GM18861 (cell line): ENCODE data around the gene OCIAD2.
"Not testable (repeated sequence)": the region's sequence is repeated elsewhere in the genome, so short reads cannot be mapped to it uniquely, and the experiment has no call there.

Source experiments
- ATAC-seq: cut with Tn5 transposase; IDR thresholded peaks from one replicate; pipeline ENCODE4 v1.9.1; 2021; ENCODE audit not compliant: unreplicated experiment

Gene OCIAD2, protein sequence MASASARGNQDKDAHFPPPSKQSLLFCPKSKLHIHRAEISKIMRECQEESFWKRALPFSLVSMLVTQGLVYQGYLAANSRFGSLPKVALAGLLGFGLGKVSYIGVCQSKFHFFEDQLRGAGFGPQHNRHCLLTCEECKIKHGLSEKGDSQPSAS

DNA sequence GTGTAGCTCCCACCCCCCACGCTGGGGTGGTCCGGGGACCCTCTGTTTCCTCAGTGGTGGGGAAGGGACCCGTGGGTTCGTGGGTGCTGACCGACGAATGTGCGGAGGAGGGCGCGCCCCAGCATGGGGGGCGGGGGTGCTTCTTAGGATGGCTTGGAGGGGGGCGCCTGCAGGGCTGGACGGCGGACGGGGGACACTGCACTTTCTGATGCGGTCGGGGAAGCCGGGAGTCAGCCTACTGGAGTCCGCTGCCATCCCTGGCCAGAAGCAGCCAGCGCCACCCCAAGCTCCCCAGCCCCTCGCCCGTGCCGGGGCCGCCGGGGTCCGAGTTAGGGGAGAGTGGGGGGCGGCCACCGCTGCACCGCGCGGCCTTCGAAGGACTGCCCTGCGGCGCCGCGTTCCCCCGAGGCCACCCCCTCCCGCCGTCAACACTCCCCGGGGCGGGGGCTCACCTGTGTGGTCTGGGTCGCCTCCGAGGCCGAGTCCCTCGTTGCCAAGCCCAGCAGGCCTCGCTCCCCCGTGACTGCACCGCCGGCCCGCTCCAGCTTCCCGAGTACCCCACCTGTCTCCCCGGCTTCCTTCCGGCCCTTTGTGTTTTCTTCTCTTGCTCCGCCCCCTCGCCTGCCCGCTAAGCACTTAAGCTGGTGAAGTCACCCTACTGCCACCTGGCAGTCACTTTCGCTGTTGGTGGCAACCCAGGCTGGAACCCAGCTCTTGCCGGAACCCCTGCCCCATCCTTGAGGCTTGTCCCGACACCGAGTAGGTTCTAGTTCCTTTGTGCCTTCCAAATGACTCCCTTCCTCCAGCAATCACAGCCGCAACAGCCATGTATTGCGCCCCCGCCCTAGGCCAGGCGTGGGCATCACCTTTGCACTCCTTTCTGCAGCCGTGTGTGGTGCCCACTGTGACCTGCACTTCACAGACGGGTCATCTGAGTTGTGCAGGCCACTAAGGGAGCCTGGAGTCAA lies at the start of gene OCIAD2:
TSS of gene OCIAD2 (minus strand) at position 569 of the 968 bp plus-strand sequence. CDS start 2,225 bp downstream, outside the sequence.
- peak; percentile 92 for ATAC-seq

- no peak for ATAC-seq
These were observed 47.7 kb upstream of the OCIAD2 start for GRCh38 chr4:48954314-48954713.

DNA sequence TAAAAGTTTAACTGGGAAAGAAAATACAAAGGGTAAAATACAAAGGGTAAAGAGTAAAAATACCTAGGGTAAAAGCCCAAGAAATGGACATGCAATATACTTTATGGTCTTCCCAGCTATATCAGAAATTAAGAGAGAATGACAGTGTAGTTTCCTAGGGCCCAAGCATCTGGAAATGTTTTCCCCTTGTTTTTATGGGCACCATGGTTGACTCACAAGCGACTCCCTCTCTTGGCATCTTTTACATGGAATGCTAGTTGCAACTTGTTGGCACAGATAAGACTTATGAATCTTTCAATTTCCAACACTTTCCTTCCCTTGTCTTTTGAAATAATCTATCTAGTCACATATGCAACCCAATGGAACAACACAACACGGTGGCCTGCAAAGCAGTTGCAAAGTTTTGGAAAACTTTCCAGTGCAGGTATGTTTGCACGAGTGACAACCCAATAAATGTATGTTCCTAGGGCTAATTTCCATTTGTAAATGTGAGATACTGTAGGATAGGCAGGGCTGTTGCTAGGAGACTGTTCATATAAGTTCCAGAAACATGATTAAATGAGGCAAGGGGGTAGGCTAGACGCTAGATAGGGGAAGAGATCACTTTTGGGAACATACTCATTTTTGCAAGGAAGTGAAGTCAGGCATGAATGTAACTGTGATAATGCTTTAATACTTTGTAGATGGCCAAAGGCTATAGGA lies 43.1 kb upstream of the OCIAD2 start:
- no peak for ATAC-seq

DNA sequence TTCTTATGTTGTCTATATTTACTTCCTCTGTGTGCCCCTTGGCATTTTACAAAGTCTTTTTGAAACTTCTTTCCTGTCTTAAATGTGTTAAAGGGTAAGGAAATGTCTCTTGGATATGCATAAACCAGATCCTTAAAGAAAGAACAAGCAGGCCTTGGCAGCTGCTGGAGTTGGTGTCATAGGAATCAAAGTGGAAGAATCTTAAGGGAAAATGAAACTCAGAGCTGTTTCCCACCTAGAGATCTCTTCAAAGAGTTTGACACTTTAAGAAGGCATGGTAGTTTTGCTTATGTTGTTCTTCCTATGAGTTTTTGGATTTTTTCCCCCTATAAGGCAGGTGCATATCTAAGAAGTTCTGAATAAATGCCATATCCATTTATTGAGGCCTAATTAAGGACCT lies 42.5 kb upstream of the OCIAD2 start:
- ATAC-seq = no peak

GRCh38 chr4:48947731-48948130 lies 41.2 kb upstream of the OCIAD2 start:
- no peak for ATAC-seq

DNA sequence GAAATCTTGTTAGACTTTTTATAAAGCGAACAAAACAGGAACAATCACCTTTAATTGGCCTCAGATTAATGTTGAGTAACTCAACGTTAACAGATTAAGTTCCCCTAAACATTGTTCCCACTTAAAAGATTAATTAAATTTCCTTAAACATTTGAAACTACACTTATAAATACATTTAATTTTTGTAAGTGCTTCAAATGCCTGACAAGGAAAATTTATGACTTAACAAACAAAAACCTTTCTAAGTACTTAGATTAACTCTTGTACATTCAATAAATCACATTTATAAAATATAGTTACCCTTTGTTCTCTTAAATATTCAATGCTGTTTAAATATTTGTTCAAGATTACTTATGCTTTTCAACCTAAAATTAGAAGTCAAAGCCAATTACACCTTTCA lies 39.4 kb upstream of the OCIAD2 start:
- no peak for ATAC-seq

GRCh38 chr4:48944756-48945241 lies 38.2 kb upstream of the OCIAD2 start:
- ATAC-seq = no peak

DNA sequence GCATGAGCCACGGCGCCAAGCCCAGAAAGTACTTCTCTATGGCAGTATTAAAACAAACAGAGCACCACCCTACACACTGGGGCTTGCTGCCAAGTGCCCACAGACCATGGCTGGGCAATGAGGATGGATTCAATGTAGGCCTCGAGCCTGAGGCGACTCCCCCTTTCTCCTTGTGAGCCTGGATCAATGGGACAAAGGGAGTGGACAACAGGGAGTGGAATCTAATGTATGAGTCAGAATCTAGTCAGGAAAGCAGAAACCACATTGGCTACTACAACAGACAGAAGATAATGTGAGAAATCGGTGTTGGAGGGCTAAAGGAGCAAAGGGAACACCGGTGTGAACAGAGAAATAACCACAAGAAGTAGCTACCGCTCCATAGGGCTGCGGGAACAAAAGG lies 37.7 kb upstream of the OCIAD2 start:
- ATAC-seq = no peak

DNA sequence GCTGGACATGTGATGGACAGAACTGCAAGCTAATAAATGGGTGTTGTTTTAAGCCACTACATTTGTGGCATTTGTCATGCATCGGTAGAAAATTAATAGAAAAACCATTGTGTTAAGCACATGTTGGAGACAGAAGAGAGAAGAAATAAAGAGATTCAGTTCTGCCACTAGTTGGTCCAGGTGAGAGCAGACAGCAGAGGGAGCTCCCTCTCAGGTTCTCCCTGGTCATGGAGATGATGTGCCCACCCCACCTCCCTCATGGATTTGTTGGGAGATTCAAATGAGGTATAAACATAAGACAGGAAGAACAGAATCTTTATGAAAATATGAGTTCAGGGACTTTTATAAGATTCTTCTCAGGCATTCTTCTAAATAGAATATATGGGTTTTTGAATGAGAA lies 36.8 kb upstream of the OCIAD2 start:
- ATAC-seq = no peak

- no peak for ATAC-seq
These were observed 33.2 kb upstream of the OCIAD2 start for GRCh38 chr4:48939785-48940184.

- no peak for ATAC-seq
These were observed 32.3 kb upstream of the OCIAD2 start for GRCh38 chr4:48938831-48939230.

- no peak for ATAC-seq
These were observed 30.5 kb upstream of the OCIAD2 start for GRCh38 chr4:48937033-48937432.

- ATAC-seq = no peak
These were observed 24.9 kb upstream of the OCIAD2 start for GRCh38 chr4:48931459-48931858.

DNA sequence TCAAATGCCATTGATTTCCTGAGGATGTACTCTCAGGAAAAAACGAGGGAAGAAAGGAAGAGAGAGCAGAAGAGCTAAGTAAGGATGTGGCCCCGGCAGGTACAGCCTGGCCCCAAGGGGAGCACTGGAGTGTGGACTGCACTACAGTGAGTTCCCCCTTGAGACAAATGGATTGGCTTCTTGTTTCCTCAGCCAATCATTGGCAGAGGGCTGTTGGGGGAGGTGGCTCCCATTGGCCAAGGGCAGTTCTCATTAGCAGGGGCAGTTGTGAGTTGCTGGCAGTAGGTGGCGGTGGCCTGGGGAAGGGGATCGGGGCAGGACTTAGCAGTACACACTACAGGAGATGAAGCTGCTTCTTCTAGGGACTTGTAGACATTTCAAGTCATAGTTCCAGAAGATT lies 24.1 kb upstream of the OCIAD2 start:
- ATAC-seq = no peak

- no peak for ATAC-seq
These were observed 17.8 kb upstream of the OCIAD2 start for GRCh38 chr4:48924416-48924815.

GRCh38 chr4:48923065-48923464 lies 16.5 kb upstream of the OCIAD2 start:
- not testable (repeated sequence) for ATAC-seq

GRCh38 chr4:48914311-48914710 lies 7.7 kb upstream of the OCIAD2 start:
- ATAC-seq = no peak

DNA sequence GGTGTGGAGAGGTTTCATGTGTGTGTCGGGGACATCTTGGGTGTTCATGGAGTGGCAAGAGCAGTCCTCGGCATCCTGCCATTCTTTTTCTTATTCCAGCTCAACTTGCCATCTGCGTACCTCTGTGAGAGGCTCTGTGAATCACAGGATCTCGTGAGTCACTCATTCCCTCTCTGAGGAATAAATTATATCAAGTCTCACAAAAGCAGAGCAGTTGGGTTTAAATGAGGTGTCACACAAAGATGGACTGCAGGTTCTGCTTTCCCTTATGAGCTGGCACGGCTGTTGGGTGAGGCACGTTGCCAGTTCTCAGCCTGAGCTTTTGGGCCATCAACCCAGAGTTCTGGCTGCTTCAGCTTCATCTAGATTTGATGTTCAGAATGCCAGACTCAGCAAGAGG lies 6.8 kb upstream of the OCIAD2 start:
- no peak for ATAC-seq

DNA sequence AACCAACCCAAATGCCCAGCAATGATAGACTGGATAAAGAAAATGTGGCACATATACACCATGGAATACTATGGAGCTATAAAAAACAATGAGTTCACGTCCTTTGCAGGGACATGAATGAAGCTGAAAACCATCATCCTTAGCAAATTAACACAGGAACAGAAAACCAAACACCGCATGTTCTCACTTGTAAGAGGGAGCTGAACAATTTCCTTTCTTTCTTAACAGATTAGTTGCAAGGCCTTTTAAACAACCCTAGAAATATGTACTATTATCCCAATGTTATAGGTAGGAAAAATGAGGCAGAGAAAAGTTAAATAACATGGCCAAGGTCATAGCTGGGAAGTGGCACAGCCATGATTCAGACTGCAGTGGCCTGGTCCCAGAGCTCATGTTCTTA lies 5.8 kb upstream of the OCIAD2 start:
- no peak for ATAC-seq

GRCh38 chr4:48910511-48910910 lies 3.9 kb upstream of the OCIAD2 start:
- peak; percentile 37 for ATAC-seq

GRCh38 chr4:48909697-48910096 lies 3.1 kb upstream of the OCIAD2 start:
- no peak for ATAC-seq

DNA sequence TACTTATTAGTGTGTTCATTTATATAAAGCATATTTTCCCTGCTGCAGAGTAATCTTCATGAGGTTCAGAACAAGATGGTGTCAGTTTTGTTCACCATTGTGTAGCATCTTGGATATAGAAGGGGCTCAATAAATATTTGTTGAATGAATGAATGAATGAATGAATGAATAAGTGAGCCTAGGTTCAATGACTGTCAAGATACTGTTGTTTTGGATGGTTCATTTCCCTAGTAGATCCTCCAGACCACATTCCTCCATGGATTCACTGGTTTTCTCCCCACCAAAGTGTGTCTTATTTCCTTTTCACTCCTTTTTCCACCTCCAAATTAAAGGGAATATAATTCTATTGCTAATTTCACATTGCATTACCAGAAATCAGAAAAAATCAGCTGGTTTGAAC lies 2.1 kb upstream of the OCIAD2 start:
- ATAC-seq = no peak
